ENCODE measurements around the gene TMC1. TPM values are rescaled to one million over a fixed set of nuclear protein-coding genes. Genes with fewer than 3 reads are reported as not detected.

The TMC1 gene
- total and polyA plus RNA-seq, 2 of the 8 experiments (the other 6 are each of a cell fraction or from before 2014, with no cell fraction given): 0.95 to 0.98 TPM

GRCh38 chr9:72749276-72749675 is 227.9 kb downstream of the TMC1 start:
- H2BK5ac ChIP-seq (ENCODE audit: low read depth, low read length): no peak overlapping the region
- no peak overlapping the region for H4K5ac ChIP-seq (ENCODE audit: insufficient read length, low read depth, low read length)
- TF ChIP-seq USF2 (IDR thresholded peaks at IDR 0.05; ENCODE audit: low read length): no peak
- no peak for TF ChIP-seq CREB1 (IDR thresholded peaks at IDR 0.05)
- no peak for TF ChIP-seq E2F6 (IDR thresholded peaks at IDR 0.05)
- no peak for TF ChIP-seq BACH1 (IDR thresholded peaks at IDR 0.05; ENCODE audit: low read length)
- no peak for TF ChIP-seq JUND (IDR thresholded peaks at IDR 0.05; ENCODE audit: low read length)
- TF ChIP-seq TAF1 (IDR thresholded peaks at IDR 0.05; ENCODE audit: low read depth, low read length): no peak
- no peak for TF ChIP-seq EZH2 (IDR thresholded peaks at IDR 0.05; ENCODE audit: low read depth, low read length, severe bottlenecking)
- TF ChIP-seq SRF (IDR thresholded peaks at IDR 0.05; ENCODE audit: low read depth, low read length): no peak
- no peak for TF ChIP-seq SIX5 (IDR thresholded peaks at IDR 0.05; ENCODE audit: low read depth, low read length)
- no peak for TF ChIP-seq CHD1 (IDR thresholded peaks at IDR 0.05; ENCODE audit: low read depth, low read length)
- TF ChIP-seq MAX (IDR thresholded peaks at IDR 0.05): no peak
- H3K56ac ChIP-seq (replicated peaks; ENCODE audit: insufficient read length, low read depth, low read length): no peak overlapping the region
- ChIA-PET CTCF (ENCODE audit: partially characterized antibody) (no interaction called here), POLR2A (ENCODE audit: partially characterized antibody) (no interaction called here)
- H3K4me2 ChIP-seq (ENCODE audit: insufficient read depth in 1 of 2, low read depth in 2 of 2, low read length in 2 of 2): no peak overlapping the region
- no peak overlapping the region for H2BK20ac ChIP-seq (ENCODE audit: low read length)
- FAIRE-seq (no peak), DNase-seq (ENCODE audit: low read depth in 1 of 2, low spot score in 2 of 2) (no peak)
- H3K9me3 ChIP-seq (ENCODE audit: insufficient read depth in 2 of 2, low read depth in 1 of 2, low read length in 1 of 2): no peaks in the 10 kb centered on the region
- H3K4ac ChIP-seq (replicated peaks; ENCODE audit: insufficient read length, low read depth, low read length): no peak overlapping the region
- H4K20me1 ChIP-seq (replicated peaks in 1 of 2; ENCODE audit: control insufficient read depth in 1 of 2, insufficient read depth in 2 of 2, low read length in 2 of 2): no peaks in the 10 kb centered on the region
- H2AFZ ChIP-seq (ENCODE audit: low read length): no peak overlapping the region
- H3K27me3 ChIP-seq (replicated peaks in 1 of 4; ENCODE audit: control insufficient read depth in 3 of 4, extremely low read depth in 1 of 4, insufficient read depth in 3 of 4, low read length in 3 of 4): no peaks in the 10 kb centered on the region
- H2AK5ac ChIP-seq (ENCODE audit: low read depth, low read length): no peak overlapping the region
- H3K23me2 ChIP-seq (ENCODE audit: low read depth, low read length): no peaks in the 10 kb centered on the region
- no peak overlapping the region for H2BK15ac ChIP-seq (ENCODE audit: low read length)
- no peaks in the 10 kb centered on the region for H3K79me2 ChIP-seq (ENCODE audit: control insufficient read depth in 1 of 2, insufficient read depth in 2 of 2, low read length in 2 of 2)
- no peak overlapping the region for H3K23ac ChIP-seq (ENCODE audit: insufficient read length)
- H3K18ac ChIP-seq (ENCODE audit: extremely low read depth, low read length): no peak overlapping the region
- H3K9ac ChIP-seq (replicated peaks in 1 of 4; ENCODE audit: extremely low read depth in 1 of 4, low read depth in 3 of 4, low read length in 3 of 4): no peak overlapping the region
- no peaks in the 10 kb centered on the region for H3K79me1 ChIP-seq (ENCODE audit: low read depth, low read length)
- H3K36me3 ChIP-seq (ENCODE audit: control insufficient read depth in 2 of 4, insufficient read depth in 4 of 4, low read length in 3 of 4): no peaks in the 10 kb centered on the region
- no peak overlapping the region for H3K14ac ChIP-seq (ENCODE audit: insufficient read length)
- no peak overlapping the region for H3K4me3 ChIP-seq (ENCODE audit: extremely low read depth in 1 of 4, insufficient read depth in 2 of 4, low read depth in 3 of 4, low read length in 4 of 4)
- no peak overlapping the region for H3K27ac ChIP-seq (ENCODE audit: low read depth, low read length)
- H4K8ac ChIP-seq (ENCODE audit: extremely low read depth, insufficient read depth, low read length): no peak overlapping the region
- no peak overlapping the region for H4K91ac ChIP-seq (replicated peaks; ENCODE audit: insufficient read length, low read length)
- H2BK120ac ChIP-seq (replicated peaks; ENCODE audit: low read depth, low read length): no peak overlapping the region
- H3K4me1 ChIP-seq (replicated peaks in 1 of 4; ENCODE audit: control insufficient read depth in 3 of 4, insufficient read depth in 4 of 4, low read length in 3 of 4): no peaks in the 10 kb centered on the region; a peak in 2 of 7 replicates
- WGBS, 2 experiments (ENCODE audit: extremely low coverage in 1 of 2, insufficient coverage in 1 of 2, insufficient read length in 1 of 2, insufficient replicate concordance in 2 of 2, low coverage in 1 of 2, low lambda C conversion rate in 2 of 2, missing lambda C conversion rate in 1 of 2): 94% methylated on average over 5 of the region's 5 CpGs; no CpG with 5 or more reads in 1 of the 2 experiments
- H2BK12ac ChIP-seq (ENCODE audit: low read depth, low read length): no peak overlapping the region

All from H1 (cell line).